Skeletal muscle satellite cell (primary cell): ENCODE data around the gene RPP25L.

Experiments used
- H3K27me3 ChIP-seq: 2 replicates; pipeline ENCODE4 v1.7.0; 2013; ENCODE audit warnings: low read length; ENCODE audit not compliant: control insufficient read depth, insufficient read depth
- H3K36me3 ChIP-seq: 2 replicates; pipeline ENCODE4 v1.7.0; 2013; ENCODE audit warnings: mild to moderate bottlenecking, control low read depth, low read length; ENCODE audit not compliant: insufficient read depth
- H3K4me1 ChIP-seq: 2 replicates; pipeline ENCODE4 v1.7.0; 2013; ENCODE audit warnings: low read length; ENCODE audit not compliant: control insufficient read depth, insufficient read depth
- H3K4me2 ChIP-seq: 2 replicates; pipeline ENCODE4 v1.7.0; 2013; ENCODE audit warnings: mild to moderate bottlenecking, low read length
- H3K4me3 ChIP-seq: 2 replicates; pipeline ENCODE4 v1.7.0; 2013; ENCODE audit warnings: low read length
- H3K9ac ChIP-seq: 2 replicates; pipeline ENCODE4 v1.7.0; 2013; ENCODE audit warnings: mild to moderate bottlenecking, low read depth, low read length, moderate library complexity
- H3K9me3 ChIP-seq: replicated peaks from 2 replicates; pipeline ENCODE4 v1.7.0; 2013; ENCODE audit warnings: mild to moderate bottlenecking, control low read depth, low read length

RPP25L gene

GRCh38 chr9:34636791-34637355, 25.0 kb upstream of the RPP25L start:
- peak overlapping the region; percentile 90 for H3K4me3 ChIP-seq
- peak overlapping the region; percentile 98 for H3K4me2 ChIP-seq
- H3K27me3 ChIP-seq = no peaks in the 10 kb centered on the region
- peaks cover 23% of the 10 kb centered on the region for H3K4me1 ChIP-seq
- H3K36me3 ChIP-seq = peaks cover 11% of the 10 kb centered on the region
- peak overlapping the region; percentile 87 for H3K9ac ChIP-seq
- no peaks in the 10 kb centered on the region for H3K9me3 ChIP-seq

- Histone ChIP-seq H3K4me2 (peak overlapping the region; percentile 98), H3K9ac (peak overlapping the region; percentile 31), H3K27me3 (peaks cover 11% of the 10 kb centered on the region), H3K9me3 (no peaks in the 10 kb centered on the region), H3K4me1 (peaks cover 23% of the 10 kb centered on the region), H3K4me3 (peak overlapping the region; percentile 51), H3K36me3 (peaks cover 11% of the 10 kb centered on the region)
These were observed 23.7 kb upstream of the RPP25L start for GRCh38 chr9:34635556-34635955.

- Histone ChIP-seq H3K4me1 (peaks cover 23% of the 10 kb centered on the region), H3K36me3 (peaks cover 11% of the 10 kb centered on the region), H3K4me3 (no peak overlapping the region), H3K9ac (no peak overlapping the region), H3K27me3 (peaks cover 20% of the 10 kb centered on the region), H3K4me2 (peak overlapping the region; percentile 98), H3K9me3 (no peaks in the 10 kb centered on the region)
These were observed 22.8 kb upstream of the RPP25L start for GRCh38 chr9:34634551-34635248.

GRCh38 chr9:34633851-34634550, 22.1 kb upstream of the RPP25L start:
- no peak overlapping the region for H3K9ac ChIP-seq

GRCh38 chr9:34633166-34633565, 21.3 kb upstream of the RPP25L start:
- H3K27me3 ChIP-seq = peaks cover 34% of the 10 kb centered on the region
- H3K4me1 ChIP-seq = peaks cover 29% of the 10 kb centered on the region
- no peak overlapping the region for H3K4me3 ChIP-seq
- no peaks in the 10 kb centered on the region for H3K9me3 ChIP-seq
- peaks cover 11% of the 10 kb centered on the region for H3K36me3 ChIP-seq
- H3K4me2 ChIP-seq = no peak overlapping the region
- no peak overlapping the region for H3K9ac ChIP-seq

More at GRCh38 chr9:34633851-34634550, 22.1 kb upstream of the RPP25L start:
- Histone ChIP-seq H3K4me1 (peaks cover 27% of the 10 kb centered on the region), H3K27me3 (peaks cover 27% of the 10 kb centered on the region), H3K9me3 (no peaks in the 10 kb centered on the region), H3K4me2 (no peak overlapping the region), H3K36me3 (peaks cover 11% of the 10 kb centered on the region), H3K4me3 (no peak overlapping the region)

- H3K4me2 ChIP-seq = no peak overlapping the region
- H3K4me3 ChIP-seq = no peak overlapping the region
- peaks cover 60% of the 10 kb centered on the region for H3K27me3 ChIP-seq
- no peaks in the 10 kb centered on the region for H3K9me3 ChIP-seq
- peaks cover 10% of the 10 kb centered on the region for H3K36me3 ChIP-seq
- H3K4me1 ChIP-seq = peaks cover 12% of the 10 kb centered on the region
- no peak overlapping the region for H3K9ac ChIP-seq
These were observed 18.7 kb upstream of the RPP25L start for GRCh38 chr9:34630402-34631154.

GRCh38 chr9:34629491-34629808, 17.6 kb upstream of the RPP25L start:
- H3K9ac ChIP-seq = no peak overlapping the region
- H3K4me1 ChIP-seq = peaks cover 11% of the 10 kb centered on the region
- H3K36me3 ChIP-seq = no peaks in the 10 kb centered on the region
- peaks cover 70% of the 10 kb centered on the region for H3K27me3 ChIP-seq
- H3K4me3 ChIP-seq = peak overlapping the region; percentile 62
- no peaks in the 10 kb centered on the region for H3K9me3 ChIP-seq
- peak overlapping the region; percentile 87 for H3K4me2 ChIP-seq

GRCh38 chr9:34628656-34629490, 17.0 kb upstream of the RPP25L start, which contains the start of gene ARID3C:
Gene ARID3C (minus strand): TSS chr9:34629066. CDS start chr9:34628014, 1,052 bp downstream.
- Histone ChIP-seq H3K27me3 (peaks cover 76% of the 10 kb centered on the region), H3K9me3 (no peaks in the 10 kb centered on the region), H3K4me1 (peaks cover 11% of the 10 kb centered on the region), H3K4me3 (peak within 1 kb of the TSS; percentile 62), H3K36me3 (no peaks in the 10 kb centered on the region), H3K4me2 (peak within 1 kb of the TSS; percentile 87), H3K9ac (no peak within 1 kb of the TSS)

- Histone ChIP-seq H3K4me3 (no peak overlapping the region), H3K4me2 (peak overlapping the region; percentile 87), H3K9me3 (no peaks in the 10 kb centered on the region), H3K36me3 (no peaks in the 10 kb centered on the region), H3K4me1 (peaks cover 11% of the 10 kb centered on the region), H3K27me3 (peaks cover 83% of the 10 kb centered on the region), H3K9ac (no peak overlapping the region)
These were observed 16.1 kb upstream of the RPP25L start for GRCh38 chr9:34627716-34628655.

- H3K27me3 ChIP-seq = peaks cover 73% of the 10 kb centered on the region
- H3K4me1 ChIP-seq = peaks cover 11% of the 10 kb centered on the region
- H3K4me3 ChIP-seq = no peak overlapping the region
- H3K4me2 ChIP-seq = no peak overlapping the region
- no peak overlapping the region for H3K9ac ChIP-seq
- no peaks in the 10 kb centered on the region for H3K36me3 ChIP-seq
- H3K9me3 ChIP-seq = no peaks in the 10 kb centered on the region
These were observed 13.2 kb upstream of the RPP25L start for GRCh38 chr9:34625186-34625486.
